ENCODE results near the gene OR2W1. TPM values are rescaled to one million over a fixed set of nuclear protein-coding genes. Genes with fewer than 3 reads are reported as not detected.
A peak's percentile ranks its signal among the peaks of the same experiment; 100 is the strongest.

Gene OR2W1
- not detected for total RNA-seq
- long read RNA-seq: 0 reads

DNA sequence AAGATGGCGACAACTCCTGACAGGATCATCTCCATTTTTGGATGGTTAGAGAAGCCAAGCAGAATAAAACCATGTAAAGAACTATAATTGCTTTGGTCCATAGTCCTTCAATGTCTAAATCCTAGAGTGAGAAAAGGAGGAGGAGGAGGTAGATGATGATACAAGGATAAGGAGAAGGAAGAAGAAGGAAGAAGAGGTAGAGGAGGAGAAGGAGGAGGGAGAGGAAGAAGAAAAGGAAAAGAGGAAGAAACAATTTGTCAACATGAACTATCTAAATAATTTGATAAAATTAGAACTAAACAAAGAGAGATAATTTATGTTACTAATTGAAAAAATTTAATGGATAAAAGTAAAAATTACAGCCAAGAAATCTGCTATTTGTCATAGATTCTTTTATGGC is at the start of gene OR2W1:
TSS of gene OR2W1 (minus strand) at position 101 of the 400 bp plus-strand sequence. CDS start at position 101, 0 bp downstream.
- no peak for ATAC-seq (ENCODE audit: poor library complexity)
- intact Hi-C loops (cut with DNase I): no loop called here

GRCh38 chr6:29092957-29093356 is 48.0 kb upstream of the OR2W1 start:
- no peak for ATAC-seq (ENCODE audit: poor library complexity)
- DNase-seq: no peak
- intact Hi-C loops (cut with DNase I): no loop called here

More for the DNA sequence above, at the start of gene OR2W1:
- no peak for DNase-seq

- intact Hi-C loops (cut with DNase I): no loop called here
- DNase-seq (no peak), ATAC-seq (ENCODE audit: poor library complexity) (no peak)
Measured at GRCh38 chr6:29087213-29087612, 42.2 kb upstream of the OR2W1 start, which contains the start of gene OR2B3. Gene OR2B3, minus strand, starts transcription at chr6:29087313. Its CDS starts 65 bp downstream, at chr6:29087248.

- no peak for ATAC-seq (ENCODE audit: poor library complexity)
- DNase-seq: no peak
- intact Hi-C loops (cut with DNase I): no loop called here
Measured at GRCh38 chr6:29082457-29082856, 37.5 kb upstream of the OR2W1 start.

DNA sequence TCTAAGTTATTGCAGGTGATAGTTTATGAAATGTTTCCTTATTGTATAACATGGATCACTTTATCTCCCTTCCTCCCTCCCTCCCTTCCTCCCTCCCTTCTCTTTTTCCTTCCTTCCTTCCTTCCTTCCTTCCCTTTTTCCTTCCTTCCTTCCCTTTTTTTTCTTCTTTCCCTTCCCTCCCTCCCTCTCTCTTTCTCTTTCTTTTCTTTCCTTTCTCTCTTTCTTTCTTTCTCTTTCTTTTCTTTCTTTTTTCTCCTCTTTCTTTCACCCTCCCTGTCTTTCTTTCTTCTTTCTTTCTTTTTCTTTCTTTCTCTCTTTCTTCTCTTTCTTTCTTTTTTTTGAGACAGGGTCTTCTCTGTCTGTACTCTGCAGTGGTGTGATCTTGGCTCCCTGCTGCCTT is 36.3 kb upstream of the OR2W1 start:
- ATAC-seq (ENCODE audit: poor library complexity) (no peak), DNase-seq (no peak)
- intact Hi-C loops (cut with DNase I): no loop called here

- intact Hi-C loops (cut with DNase I): no loop called here
- ATAC-seq (ENCODE audit: poor library complexity) (no peak), DNase-seq (no peak)
Measured at GRCh38 chr6:29079203-29079602, 34.2 kb upstream of the OR2W1 start.

GRCh38 chr6:29071831-29072723 is 27.1 kb upstream of the OR2W1 start:
- no peak for ATAC-seq (ENCODE audit: poor library complexity)
- intact Hi-C loops (cut with DNase I): no loop called here
- DNase-seq: no peak

DNA sequence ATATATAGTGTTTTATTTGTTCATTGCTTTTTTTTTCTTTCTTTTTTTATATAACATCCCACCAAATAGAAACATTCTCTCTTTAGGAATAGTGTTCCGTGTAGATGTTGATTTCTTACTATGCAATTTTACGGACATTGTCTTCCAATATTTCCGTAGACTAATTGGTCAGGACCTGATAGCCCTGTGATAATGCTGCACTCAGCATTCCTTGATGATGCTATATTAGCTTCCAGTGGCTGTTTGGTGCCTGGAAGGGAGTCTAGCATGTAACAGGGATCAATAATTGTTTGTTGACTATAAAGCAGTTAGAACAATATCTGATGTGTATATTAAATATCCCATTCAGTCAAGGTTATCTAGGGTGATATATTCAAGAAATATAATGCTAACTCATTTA is 6.7 kb upstream of the OR2W1 start:
- intact Hi-C loops (cut with DNase I): no loop called here
- DNase-seq: no peak
- no peak for ATAC-seq (ENCODE audit: poor library complexity)

- ATAC-seq (ENCODE audit: poor library complexity): no peak
- intact Hi-C loops (cut with DNase I): no loop called here
- no peak for DNase-seq
Measured at GRCh38 chr6:29035951-29036350, 9.0 kb downstream of the OR2W1 start.

DNA sequence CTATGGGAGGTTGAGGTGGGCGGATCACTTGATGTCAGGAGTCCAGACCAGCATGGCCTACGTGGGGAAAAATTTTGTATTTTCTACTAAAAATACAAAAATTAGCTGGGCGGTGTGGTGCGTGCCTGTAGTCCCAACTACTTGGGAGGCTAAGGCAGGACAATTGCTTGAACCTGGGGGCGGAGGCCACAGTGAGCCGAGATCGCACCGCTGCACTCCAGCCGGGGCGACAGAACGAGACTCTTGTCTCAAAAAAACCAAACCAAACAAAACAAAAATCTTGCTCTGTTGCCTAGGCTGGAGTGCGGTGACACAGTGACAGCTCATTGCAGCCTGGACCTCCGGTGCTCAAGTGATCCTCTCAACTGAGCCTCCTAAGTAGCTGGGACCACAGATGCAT is 16.2 kb downstream of the OR2W1 start:
- ATAC-seq (ENCODE audit: poor library complexity) (no peak), DNase-seq (no peak)
- intact Hi-C loops (cut with DNase I): no loop called here

- intact Hi-C loops (cut with DNase I): no loop called here
- DNase-seq: no peak
- ATAC-seq (ENCODE audit: poor library complexity): no peak
Measured at GRCh38 chr6:29025927-29026585, 18.9 kb downstream of the OR2W1 start.

GRCh38 chr6:29021434-29021833 is 23.5 kb downstream of the OR2W1 start:
- intact Hi-C loops (cut with DNase I): no loop called here
- ATAC-seq (ENCODE audit: poor library complexity): no peak
- no peak for DNase-seq

GRCh38 chr6:29019629-29020028 is 25.3 kb downstream of the OR2W1 start:
- ATAC-seq (ENCODE audit: poor library complexity) (no peak), DNase-seq (no peak)
- intact Hi-C loops (cut with DNase I): loop anchor here (5.0 kb wide), 1 partner anchor 182 kb away; no protein-coding TSS in a partner anchor

DNA sequence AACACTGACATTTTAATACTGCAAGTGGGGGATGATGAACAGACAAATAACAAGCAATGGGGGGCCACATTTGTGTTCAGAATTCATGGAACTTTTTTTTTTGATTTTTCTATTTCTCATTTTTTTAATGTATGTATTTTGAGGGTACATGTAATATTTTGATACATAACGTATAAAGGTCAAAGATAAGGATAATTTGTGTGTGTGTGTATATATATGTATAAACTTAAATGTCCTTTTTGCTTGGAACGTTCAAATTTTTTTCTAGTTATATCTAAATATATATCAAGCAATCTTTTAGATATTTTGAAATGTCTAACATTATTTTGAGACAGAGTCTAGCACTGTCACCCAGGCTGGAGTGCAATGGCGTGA is 27.6 kb downstream of the OR2W1 start:
- intact Hi-C loops (cut with DNase I): loop anchor here (2.0 to 5.0 kb wide), 2 partner anchors 180 to 331 kb away; no protein-coding TSS in a partner anchor
- no peak for ATAC-seq (ENCODE audit: poor library complexity)
- no peak for DNase-seq

DNA sequence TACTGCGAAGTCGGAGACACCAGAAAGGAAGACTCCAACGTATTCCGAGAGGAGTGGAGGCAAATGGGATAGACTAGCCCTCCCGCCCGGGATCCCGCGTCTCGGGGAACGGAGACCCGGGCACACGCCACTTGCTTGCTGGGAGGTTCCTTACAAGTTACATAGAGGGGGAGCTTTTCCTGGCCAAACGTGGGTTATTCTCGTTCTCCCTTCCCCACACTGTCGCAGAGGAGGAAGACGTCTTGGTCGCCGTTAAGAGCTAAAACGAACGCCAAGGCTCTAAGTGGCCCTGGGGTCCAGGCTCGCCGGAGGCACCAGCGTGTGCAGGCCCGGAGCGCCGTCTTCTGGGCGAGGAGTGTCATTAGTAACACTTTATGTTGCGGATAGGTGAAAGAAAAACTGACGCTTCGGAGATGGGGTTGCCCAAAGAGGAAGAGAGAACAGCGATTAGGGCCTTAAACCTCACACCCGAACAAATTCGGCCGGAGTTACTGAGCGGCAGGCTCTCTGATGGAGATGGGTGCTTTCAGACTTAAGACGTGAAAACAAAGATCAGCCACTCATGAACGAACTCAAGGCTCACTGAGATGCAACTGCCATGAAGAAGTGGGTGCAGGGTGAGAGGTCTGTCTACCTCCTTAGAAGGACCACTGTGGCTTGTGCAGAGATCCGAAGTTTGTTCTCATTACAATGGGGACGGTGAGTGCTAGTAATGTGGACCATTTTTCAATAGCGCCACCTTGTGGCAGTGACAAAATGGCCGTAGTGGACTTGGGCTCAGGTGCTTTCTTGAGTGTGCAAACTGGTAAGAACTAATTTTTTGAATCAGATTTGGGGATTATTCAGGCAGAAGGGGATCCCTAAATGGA is 28.2 kb downstream of the OR2W1 start:
- DNase-seq (peak; percentile 79), ATAC-seq (ENCODE audit: poor library complexity) (peak; percentile 99)
- intact Hi-C loops (cut with DNase I): loop anchor here (2.0 to 5.0 kb wide), 2 partner anchors 179 to 330 kb away; no protein-coding TSS in a partner anchor

DNA sequence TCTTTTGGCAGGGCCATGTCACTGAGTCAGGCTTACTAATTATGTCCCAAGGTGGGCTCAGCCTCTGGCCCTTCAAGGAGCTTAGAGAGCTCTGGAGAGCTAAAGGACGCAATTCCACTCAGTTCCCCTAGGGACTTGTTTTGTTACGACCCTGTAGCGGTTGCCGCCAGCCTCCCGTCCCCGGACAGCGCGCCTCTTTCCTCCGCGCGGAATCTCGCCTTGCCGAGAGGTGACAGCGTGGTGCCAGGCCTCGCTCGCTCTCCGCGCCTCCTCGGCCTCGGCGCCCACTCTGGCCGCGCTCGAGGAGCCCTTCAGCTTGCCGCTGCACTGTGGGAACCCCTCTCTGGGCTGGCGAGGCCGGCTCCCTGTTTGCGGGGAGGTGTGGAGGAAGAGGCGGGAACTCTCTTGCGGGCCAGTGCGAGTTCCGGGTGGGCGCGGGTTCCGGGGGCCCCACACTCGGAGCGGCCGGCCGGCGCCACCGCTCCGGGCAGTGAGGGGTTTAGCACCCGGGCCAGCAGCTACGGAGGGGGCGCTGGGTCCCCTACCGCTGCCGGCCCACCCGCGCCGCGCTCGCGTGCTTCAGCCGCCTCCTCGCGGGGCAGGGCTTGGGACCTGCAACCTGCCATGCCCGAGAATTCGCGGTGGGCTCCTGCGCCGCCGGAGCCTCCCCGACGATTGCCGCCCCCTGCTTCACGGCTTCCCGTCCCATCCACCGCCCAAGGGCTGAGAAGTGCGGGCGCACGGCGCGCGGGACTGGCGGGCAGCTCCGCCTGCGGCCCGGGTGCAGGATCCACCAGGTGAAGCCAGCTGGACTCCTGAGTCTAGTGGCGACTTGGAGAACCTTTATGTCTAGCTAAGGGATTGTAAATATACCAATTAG is 30.0 kb downstream of the OR2W1 start:
- no peak for DNase-seq

DNA sequence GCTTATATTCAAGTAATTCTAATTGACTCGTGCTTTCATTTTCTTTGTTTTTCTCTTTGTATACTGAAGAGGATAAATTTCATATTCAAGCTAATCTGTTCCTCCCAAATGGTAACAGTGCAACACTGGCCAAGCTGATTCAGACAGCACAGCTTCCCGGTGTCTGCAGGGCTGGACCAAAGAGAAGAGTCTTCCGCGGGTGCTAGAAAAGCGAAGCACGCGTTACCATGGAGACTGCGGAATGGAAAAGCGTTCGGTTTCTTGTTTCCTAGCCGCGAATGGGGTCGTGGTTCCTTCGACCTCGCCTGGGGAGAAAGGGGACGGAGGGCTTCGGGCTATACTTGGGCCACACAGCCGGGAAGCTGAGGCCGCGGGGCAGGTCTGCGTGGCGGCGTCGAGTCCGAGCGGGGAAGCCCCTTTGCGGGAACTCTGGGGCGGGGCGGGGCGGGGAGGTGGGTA is 33.7 kb downstream of the OR2W1 start:
- peak; percentile 64 for ATAC-seq (ENCODE audit: poor library complexity)
- intact Hi-C loops (cut with DNase I): no loop called here
- peak; percentile 48 for DNase-seq

More for the DNA sequence above, 30.0 kb downstream of the OR2W1 start:
- intact Hi-C loops (cut with DNase I): loop anchor here (5.0 kb wide), 1 partner anchor 178 kb away; no protein-coding TSS in a partner anchor
- ATAC-seq (ENCODE audit: poor library complexity): no peak

DNA sequence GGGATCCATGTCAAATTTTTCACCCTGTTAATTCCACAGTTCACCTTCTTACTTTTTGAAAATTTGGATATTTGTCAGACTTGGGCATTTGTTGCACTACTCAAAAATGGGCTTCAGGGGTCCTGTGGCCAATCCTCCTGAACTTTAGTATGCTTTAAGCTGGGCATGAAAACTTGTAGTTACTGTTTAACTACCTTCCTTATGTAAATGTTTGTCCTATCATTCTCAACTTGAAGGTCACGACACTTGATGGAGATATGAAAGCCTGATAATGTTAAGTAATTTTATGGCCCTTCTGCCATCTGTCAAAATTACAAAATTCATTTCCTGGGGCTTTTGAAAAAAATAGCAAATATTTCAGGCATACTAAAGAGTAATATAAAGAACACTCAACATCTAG is 35.6 kb downstream of the OR2W1 start:
- no peak for ATAC-seq (ENCODE audit: poor library complexity)
- intact Hi-C loops (cut with DNase I): no loop called here

More for the DNA sequence above, 35.6 kb downstream of the OR2W1 start:
- DNase-seq: no peak
